Activated T-cell treated with anti-CD3 and anti-CD28 coated beads for 1 hour (primary cell): Measurements from ENCODE around the gene ACAT1.
"Not testable (repeated sequence)": the region's sequence is repeated elsewhere in the genome, so short reads cannot be mapped to it uniquely, and the experiment has no call there.

Experiments used
- DNase-seq: peaks from one replicate; pipeline ENCODE4 v3.0.0-alpha.2; 2020; ENCODE audit warnings: low read depth

Gene ACAT1

DNA sequence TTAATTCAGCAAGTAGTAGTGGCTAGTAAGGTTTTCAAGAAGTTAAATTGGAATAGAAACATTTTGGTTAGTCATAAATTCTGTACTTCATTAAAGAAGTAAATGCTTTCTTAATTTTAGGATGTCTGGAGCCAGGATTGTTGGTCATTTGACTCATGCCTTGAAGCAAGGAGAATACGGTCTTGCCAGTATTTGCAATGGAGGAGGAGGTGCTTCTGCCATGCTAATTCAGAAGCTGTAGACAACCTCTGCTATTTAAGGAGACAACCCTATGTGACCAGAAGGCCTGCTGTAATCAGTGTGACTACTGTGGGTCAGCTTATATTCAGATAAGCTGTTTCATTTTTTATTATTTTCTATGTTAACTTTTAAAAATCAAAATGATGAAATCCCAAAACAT lies 25.8 kb downstream of the ACAT1 start:
- no peak for DNase-seq

DNA sequence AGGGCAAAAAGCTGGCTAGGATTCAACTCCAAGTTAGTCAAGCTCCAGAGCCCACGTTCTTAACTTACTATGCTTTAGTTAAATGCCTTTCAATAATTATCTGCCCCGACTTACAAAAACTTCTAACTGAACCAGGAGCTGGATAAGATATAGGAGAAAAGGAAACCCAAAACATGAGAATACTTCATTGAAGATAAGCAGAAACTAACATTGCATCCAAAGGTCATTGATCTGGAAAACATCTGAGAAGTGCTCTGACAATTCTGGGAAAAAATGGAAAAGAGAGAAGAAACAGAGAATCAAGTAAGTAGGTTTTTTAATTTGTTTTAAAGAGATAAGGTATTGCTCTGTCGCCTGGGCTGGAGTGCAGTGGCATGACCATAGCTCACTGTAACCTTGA lies 27.2 kb downstream of the ACAT1 start:
- DNase-seq: no peak

DNA sequence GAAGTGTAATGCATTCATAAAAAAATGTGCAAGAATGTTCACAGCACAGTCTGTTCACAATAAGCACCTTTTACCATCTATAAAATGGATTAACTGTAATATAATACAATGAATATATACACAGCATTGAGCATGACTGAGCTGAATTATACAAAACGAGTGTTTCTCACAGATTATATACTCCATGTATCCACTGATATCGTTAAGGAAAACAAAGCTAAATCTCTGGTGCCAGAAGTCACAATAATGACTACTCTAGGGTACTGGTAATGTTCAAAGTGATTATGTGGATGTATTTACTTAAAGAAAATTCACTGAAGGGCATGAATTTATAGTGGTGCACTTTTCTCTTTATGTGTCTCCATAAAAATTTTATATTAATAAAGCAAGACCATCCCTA lies 33.2 kb downstream of the ACAT1 start:
- no peak for DNase-seq

DNA sequence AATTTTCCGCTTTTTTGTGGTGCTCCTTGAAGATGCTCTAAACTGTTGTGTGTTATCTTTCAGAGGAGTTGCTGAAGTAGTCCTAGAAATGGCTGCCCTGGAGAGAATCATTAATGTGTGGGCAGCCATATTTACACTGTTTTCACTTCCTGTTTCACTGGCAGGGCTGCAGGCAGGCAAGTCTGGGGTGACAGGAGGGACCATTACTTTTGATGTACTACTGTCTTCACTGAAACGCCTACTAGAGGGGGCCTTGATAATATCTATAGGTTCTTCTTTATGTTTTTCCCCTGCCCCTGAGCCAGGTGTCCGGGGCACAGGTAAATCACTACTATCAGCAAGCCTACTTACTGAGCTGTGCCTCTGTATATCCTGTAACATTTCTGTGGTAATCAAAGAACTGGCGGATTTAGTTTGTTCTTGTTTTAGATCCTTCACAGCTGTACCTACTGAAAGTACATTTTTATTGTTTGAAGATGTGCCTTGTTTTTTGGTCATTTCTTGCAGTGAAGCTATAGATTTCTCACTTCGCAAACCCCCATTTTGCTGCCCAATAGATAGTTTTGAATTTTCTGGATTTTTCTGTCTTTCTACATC lies 39.7 kb downstream of the ACAT1 start:
- DNase-seq: no peak

DNA sequence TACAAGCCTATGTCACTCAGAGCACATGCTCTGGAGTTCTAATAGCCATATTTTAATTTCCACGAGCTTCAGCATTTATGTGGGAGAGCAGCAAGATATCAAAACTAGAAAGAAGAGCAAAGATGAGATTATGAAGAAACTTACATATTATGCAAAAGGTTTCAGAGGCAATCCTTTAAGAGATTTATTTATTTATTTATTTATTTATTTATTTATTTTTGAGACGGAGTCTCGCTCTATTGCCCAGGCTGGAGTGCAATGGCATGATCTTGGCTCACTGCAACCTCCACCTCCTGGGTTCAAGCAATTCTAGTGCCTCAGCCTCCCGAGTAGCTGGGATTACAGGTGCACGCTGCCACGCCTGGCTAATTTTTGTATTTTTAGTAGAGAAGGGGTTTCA lies 41.5 kb downstream of the ACAT1 start:
- DNase-seq: not testable (repeated sequence)

DNA sequence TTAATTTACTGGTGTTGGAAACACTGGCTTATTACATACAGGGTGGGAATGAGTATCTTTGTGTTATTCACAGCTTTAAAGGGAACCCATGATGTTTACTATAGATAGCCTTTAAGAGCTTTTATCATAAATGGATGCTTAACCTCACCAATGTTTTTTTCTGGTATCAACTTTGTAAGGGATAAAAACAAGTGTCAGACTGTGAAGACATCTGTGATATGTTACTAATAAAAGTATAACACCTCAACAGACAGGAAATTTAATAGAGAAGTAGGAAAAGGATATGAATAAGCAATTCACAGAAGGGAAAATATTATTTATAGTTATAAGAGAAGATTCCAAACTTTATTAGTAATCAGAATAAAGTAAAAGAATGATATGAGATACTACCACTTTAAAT lies 46.3 kb downstream of the ACAT1 start:
- DNase-seq: no peak

DNA sequence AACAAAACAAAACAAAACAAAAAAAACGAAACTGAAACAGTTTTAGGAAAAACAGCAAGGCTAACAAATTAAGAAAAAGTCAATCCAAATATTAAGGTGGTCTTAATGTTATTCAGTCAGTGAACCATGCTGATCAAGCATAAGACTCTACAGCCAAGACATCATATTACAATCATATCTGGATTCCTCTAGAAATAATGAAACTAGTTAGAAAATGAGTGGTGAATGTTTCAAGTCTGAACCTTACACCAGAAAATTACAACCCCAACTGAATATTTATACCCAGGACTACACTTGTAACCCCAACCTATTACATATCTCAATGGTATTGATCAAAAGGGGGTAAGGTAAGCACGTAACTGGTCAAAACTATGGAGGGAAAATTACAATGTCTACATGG lies 48.8 kb downstream of the ACAT1 start:
- no peak for DNase-seq

DNA sequence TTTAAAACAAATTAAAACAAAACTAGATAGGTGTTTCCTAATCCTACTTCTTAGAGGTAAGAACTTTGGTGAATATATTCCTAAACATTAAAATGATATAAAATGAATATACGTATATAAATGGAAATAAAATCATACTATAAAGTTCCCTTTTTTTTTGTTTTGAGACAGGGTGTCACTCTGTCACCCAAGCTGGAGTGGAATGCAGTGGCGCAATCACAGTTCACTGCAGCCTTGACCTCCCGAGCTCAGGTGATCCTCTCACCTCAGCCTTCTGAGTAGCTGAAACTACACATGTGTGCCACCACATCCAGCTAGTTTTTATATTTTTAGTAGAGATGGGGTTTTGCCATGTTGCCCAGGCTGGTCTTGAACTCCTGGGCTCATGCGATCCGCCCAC lies 56.2 kb downstream of the ACAT1 start:
- DNase-seq: no peak

DNA sequence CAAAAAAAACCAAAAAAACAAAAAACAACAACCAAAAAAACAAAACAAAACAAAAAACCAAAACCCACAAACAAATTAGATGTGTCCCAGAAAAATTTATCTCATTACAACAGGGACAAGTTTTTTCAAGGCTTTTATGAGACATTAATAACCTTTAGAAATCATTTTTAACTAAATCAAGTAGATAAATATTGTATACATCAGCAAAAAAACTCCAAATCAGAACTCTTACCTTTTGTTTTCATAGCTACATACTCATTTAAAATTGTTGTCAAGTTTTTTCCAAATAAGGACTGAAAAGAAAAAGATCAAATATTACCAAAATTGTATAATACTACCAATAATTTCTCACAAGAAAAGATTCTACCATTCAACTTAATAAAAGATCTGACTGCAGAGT lies 72.4 kb downstream of the ACAT1 start:
- no peak for DNase-seq

DNA sequence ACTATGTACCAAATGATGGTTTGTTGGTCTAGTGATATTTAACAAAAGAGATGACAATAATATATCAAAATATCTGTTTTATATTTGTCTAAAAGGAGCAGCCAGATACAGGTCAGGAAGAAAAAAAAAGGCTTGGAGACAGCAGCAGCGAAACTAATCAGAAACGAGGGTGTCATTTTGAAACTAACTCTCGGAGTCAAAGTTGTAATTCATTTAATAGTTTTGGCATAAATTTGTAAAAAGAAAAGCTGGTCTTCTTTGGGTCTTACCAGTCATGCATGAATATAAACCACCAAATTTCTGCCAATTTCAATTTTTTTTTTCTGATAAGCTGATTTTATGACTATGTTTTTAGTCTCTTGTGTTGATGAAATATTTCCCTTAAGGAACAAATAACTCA lies 75.5 kb downstream of the ACAT1 start:
- DNase-seq: no peak
